HG02870 (cell line): Measurements from ENCODE around the gene JHY.
"Not testable (repeated sequence)": the region's sequence is repeated elsewhere in the genome, so short reads cannot be mapped to it uniquely, and the experiment has no call there.

Source experiments
- ATAC-seq: cut with Tn5 transposase; IDR thresholded peaks from one replicate; pipeline ENCODE4 v1.9.1; 2021; ENCODE audit warnings: mild to moderate bottlenecking, moderate library complexity; ENCODE audit not compliant: unreplicated experiment

JHY gene

GRCh38 chr11:122882189-122882856, at the start of gene JHY:
JHY (plus strand) TSS chr11:122882759; CDS start chr11:122885850, 3,091 bp downstream.
- ATAC-seq, result no peak

GRCh38 chr11:122833846-122834464, 48.6 kb upstream of the JHY start:
- no peak for ATAC-seq

GRCh38 chr11:122836916-122837315, 45.6 kb upstream of the JHY start:
- no peak for ATAC-seq

GRCh38 chr11:122837528-122838346, 44.8 kb upstream of the JHY start:
- no peak for ATAC-seq

GRCh38 chr11:122843281-122844141, 39.0 kb upstream of the JHY start:
- ATAC-seq, result peak; percentile 72

GRCh38 chr11:122847466-122847865, 35.1 kb upstream of the JHY start:
- ATAC-seq, result no peak

GRCh38 chr11:122848186-122848585, 34.4 kb upstream of the JHY start:
- no peak for ATAC-seq

GRCh38 chr11:122850076-122850631, 32.4 kb upstream of the JHY start:
- ATAC-seq, result no peak

- peak; percentile 55 for ATAC-seq
These were observed 31.1 kb upstream of the JHY start for GRCh38 chr11:122851366-122851966.

- ATAC-seq, result no peak
These were observed 30.3 kb upstream of the JHY start for GRCh38 chr11:122852074-122852795.

GRCh38 chr11:122852796-122853160, 29.8 kb upstream of the JHY start:
- ATAC-seq, result no peak

GRCh38 chr11:122853261-122853660, 29.3 kb upstream of the JHY start:
- no peak for ATAC-seq

GRCh38 chr11:122853971-122854446, 28.6 kb upstream of the JHY start:
- ATAC-seq, result no peak

GRCh38 chr11:122861631-122862030, 20.9 kb upstream of the JHY start:
- ATAC-seq, result no peak

- no peak for ATAC-seq
These were observed 20.5 kb upstream of the JHY start for GRCh38 chr11:122862091-122862490.

GRCh38 chr11:122863154-122863553, 19.4 kb upstream of the JHY start:
- not testable (repeated sequence) for ATAC-seq

- ATAC-seq, result no peak
These were observed 18.7 kb upstream of the JHY start for GRCh38 chr11:122863704-122864326.

- no peak for ATAC-seq
These were observed 18.0 kb upstream of the JHY start for GRCh38 chr11:122864386-122865115.
